Tibial nerve (tissue), 4 donors: ENCODE measurements around the gene CAPN12. TPM values are rescaled to one million over a fixed set of nuclear protein-coding genes. Genes with fewer than 3 reads are reported as not detected.
"Not testable (repeated sequence)": the region's sequence is repeated elsewhere in the genome, so short reads cannot be mapped to it uniquely, and the experiment has no call there.

Source experiments
- DNase-seq, 2 donors: peaks; one replicate each; pipeline ENCODE4 v3.0.0-alpha.2; 2019; ENCODE audit warnings: low spot score in 2 of 2
- H3K27ac ChIP-seq, 4 donors: fragments of 200-600 bp; sonication (generic) in 3 of 4; one replicate each; pipeline ENCODE4 v1.5.1; 2017 to 2019; ENCODE audit warnings: mild to moderate bottlenecking in 1 of 4
- H3K27me3 ChIP-seq, 2 donors: fragments of 200-600 bp; sonication (generic) in 1 of 2; one replicate each; pipeline versions ENCODE4 v1.5.1 to v1.6.0; 2017 to 2019
- H3K36me3 ChIP-seq, 3 donors: fragments of 200-600 bp; sonication (generic); one replicate each; pipeline ENCODE4 v1.5.1; 2018 to 2019
- H3K4me1 ChIP-seq, 4 donors: fragments of 200-600 bp; sonication (generic) in 3 of 4; one replicate each; pipeline ENCODE4 v1.5.1; 2017 to 2019
- H3K4me3 ChIP-seq, 4 donors: fragments of 200-600 bp; sonication (generic) in 3 of 4; one replicate each; pipeline ENCODE4 v1.5.1; 2017 to 2019; ENCODE audit warnings: mild to moderate bottlenecking in 1 of 4, moderate library complexity in 1 of 4
- H3K9me3 ChIP-seq, 4 donors: fragments of 200-600 bp; sonication (generic) in 3 of 4; one replicate each; pipeline ENCODE4 v1.5.1; 2017 to 2019
- CTCF ChIP-seq, 5 experiments: fragments of 200-600 bp in 3 of 5; fragments of 450-650 bp in 2 of 5; sonication (generic) in 3 of 5; IDR thresholded peaks; one replicate each; pipeline ENCODE4 v1.5.1; 2016 to 2019; ENCODE audit warnings: antibody characterized with exemption in 5 of 5, mild to moderate bottlenecking in 3 of 5, moderate library complexity in 2 of 5
- EP300 ChIP-seq, 2 donors: sonication (generic); formaldehyde crosslinking; IDR thresholded peaks; one replicate each; pipeline ENCODE4 v1.6.1; 2017; ENCODE audit warnings: antibody characterized with exemption in 2 of 2, mild to moderate bottlenecking in 1 of 2
- POLR2A ChIP-seq, 2 donors: fragments of 450-650 bp; IDR thresholded peaks; one replicate each; pipeline ENCODE4 v1.6.1; 2017; ENCODE audit warnings: antibody characterized with exemption in 2 of 2, mild to moderate bottlenecking in 2 of 2, moderate library complexity in 2 of 2
- WGBS, 2 donors: methylation state at CpG; one replicate each; pipeline ENCODE4 v1.1.5; 2018; 5-methylcytosine and 5-hydroxymethylcytosine counted together
- total RNA-seq, 4 donors: library from RNA; depleted of rRNA; stranded (reverse); fragments of >200 nt; gene quantifications; one replicate each; pipeline ENCODE4 v1.1.0, GENCODE V29; 2016

CAPN12 gene
- total RNA-seq, 4 donors from 2014 or later: 3.5 to 5.7 (median 4.8) TPM

- H3K27ac ChIP-seq: no peak overlapping the region
- peak in 1 of 2 donors; percentile 49 for DNase-seq
- no peak for TF ChIP-seq EP300 (IDR thresholded peaks at IDR 0.05)
- TF ChIP-seq POLR2A (IDR thresholded peaks at IDR 0.05): no peak
- TF ChIP-seq CTCF (IDR thresholded peaks at IDR 0.05): no peak
- H3K4me3 ChIP-seq: no peak overlapping the region
- no peaks in the 10 kb centered on the region for H3K27me3 ChIP-seq
- no peaks in the 10 kb centered on the region for H3K9me3 ChIP-seq
- H3K4me1 ChIP-seq: no peaks in the 10 kb centered on the region
- H3K36me3 ChIP-seq: no peaks in the 10 kb centered on the region
- WGBS, 2 donors: 46 to 48% methylated on average over 10 of the region's 10 CpGs
Measured at GRCh38 chr19:38759590-38760003, 15.3 kb upstream of the CAPN12 start.

DNA sequence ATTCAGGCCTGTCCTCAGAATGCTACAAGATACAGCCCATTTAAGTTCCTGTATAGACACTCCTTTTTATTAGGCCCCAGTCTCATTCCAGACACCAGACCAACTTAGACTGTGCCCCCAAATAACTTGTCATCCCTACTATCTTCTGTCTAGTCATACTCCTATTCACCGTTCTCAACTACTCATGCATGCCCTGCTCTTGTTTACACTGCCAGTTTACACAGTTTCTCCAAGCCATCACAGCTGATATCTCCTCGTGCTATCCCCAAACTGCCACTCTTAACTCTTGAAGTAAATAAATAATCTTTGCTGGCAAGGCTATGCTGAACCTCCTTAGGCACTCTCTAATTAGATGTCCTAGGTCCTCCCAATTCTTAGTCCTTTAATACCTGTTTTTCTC, 9.9 kb upstream of the CAPN12 start:
- not testable (repeated sequence) for H3K27ac ChIP-seq
- WGBS, 2 donors: 67 to 100% methylated on average over 1 to 2 of the region's 2 CpGs

DNA sequence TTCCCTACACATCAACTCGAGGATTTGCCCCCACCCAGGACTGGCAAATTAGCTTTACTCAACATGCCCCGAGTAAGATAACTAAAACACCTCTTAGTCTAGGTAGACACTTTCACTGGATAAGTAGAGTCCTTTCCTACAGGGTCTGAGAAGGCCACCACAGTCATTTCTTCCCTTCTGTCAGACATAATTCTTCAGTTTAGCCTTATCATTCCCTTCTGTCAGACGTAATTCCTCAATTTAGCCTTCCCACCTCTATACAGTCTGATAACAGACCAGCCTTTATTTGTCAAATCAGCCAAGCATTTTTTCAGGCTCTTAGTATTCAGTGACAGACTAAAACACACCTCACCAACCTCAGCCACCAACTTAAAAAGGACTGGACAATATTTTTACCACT, 9.5 kb upstream of the CAPN12 start:
- 69 to 81% methylated on average over 3 of the region's 3 CpGs for WGBS, 2 donors
- H3K9me3 ChIP-seq, H3K36me3 ChIP-seq, H3K4me1 ChIP-seq, H3K27ac ChIP-seq, DNase-seq, H3K27me3 ChIP-seq, H3K4me3 ChIP-seq: not testable (repeated sequence)

More for the DNA sequence above, 9.9 kb upstream of the CAPN12 start:
- H3K9me3 ChIP-seq, H3K4me3 ChIP-seq, H3K36me3 ChIP-seq, H3K4me1 ChIP-seq, H3K27me3 ChIP-seq, DNase-seq: not testable (repeated sequence)

- Histone ChIP-seq H3K27me3 (no peaks in the 10 kb centered on the region), H3K9me3 (no peaks in the 10 kb centered on the region), H3K27ac (no peak overlapping the region), H3K4me3 (no peak overlapping the region), H3K36me3 (no peaks in the 10 kb centered on the region), H3K4me1 (no peaks in the 10 kb centered on the region)
- DNase-seq: no peak
- WGBS, 2 donors: 80 to 83% methylated on average over 7 of the region's 7 CpGs
- TF ChIP-seq CTCF (IDR thresholded peaks at IDR 0.05): no peak
- no peak for TF ChIP-seq EP300 (IDR thresholded peaks at IDR 0.05)
- TF ChIP-seq POLR2A (IDR thresholded peaks at IDR 0.05): no peak
Measured at GRCh38 chr19:38745316-38745715, 1.0 kb upstream of the CAPN12 start.

GRCh38 chr19:38744874-38745273, 600 bp upstream of the CAPN12 start:
- no peaks in the 10 kb centered on the region for H3K27me3 ChIP-seq
- TF ChIP-seq CTCF (IDR thresholded peaks at IDR 0.05): no peak
- no peak for TF ChIP-seq POLR2A (IDR thresholded peaks at IDR 0.05)
- TF ChIP-seq EP300 (IDR thresholded peaks at IDR 0.05): no peak
- no peaks in the 10 kb centered on the region for H3K9me3 ChIP-seq
- WGBS, 2 donors: 86 to 87% methylated on average over 6 of the region's 6 CpGs
- H3K36me3 ChIP-seq: no peaks in the 10 kb centered on the region
- H3K4me3 ChIP-seq: no peak overlapping the region
- peaks cover 0 to 2% (median 0%) of the 10 kb centered on the region in 4 donors for H3K4me1 ChIP-seq
- no peak for DNase-seq
- H3K27ac ChIP-seq: no peak overlapping the region

DNA sequence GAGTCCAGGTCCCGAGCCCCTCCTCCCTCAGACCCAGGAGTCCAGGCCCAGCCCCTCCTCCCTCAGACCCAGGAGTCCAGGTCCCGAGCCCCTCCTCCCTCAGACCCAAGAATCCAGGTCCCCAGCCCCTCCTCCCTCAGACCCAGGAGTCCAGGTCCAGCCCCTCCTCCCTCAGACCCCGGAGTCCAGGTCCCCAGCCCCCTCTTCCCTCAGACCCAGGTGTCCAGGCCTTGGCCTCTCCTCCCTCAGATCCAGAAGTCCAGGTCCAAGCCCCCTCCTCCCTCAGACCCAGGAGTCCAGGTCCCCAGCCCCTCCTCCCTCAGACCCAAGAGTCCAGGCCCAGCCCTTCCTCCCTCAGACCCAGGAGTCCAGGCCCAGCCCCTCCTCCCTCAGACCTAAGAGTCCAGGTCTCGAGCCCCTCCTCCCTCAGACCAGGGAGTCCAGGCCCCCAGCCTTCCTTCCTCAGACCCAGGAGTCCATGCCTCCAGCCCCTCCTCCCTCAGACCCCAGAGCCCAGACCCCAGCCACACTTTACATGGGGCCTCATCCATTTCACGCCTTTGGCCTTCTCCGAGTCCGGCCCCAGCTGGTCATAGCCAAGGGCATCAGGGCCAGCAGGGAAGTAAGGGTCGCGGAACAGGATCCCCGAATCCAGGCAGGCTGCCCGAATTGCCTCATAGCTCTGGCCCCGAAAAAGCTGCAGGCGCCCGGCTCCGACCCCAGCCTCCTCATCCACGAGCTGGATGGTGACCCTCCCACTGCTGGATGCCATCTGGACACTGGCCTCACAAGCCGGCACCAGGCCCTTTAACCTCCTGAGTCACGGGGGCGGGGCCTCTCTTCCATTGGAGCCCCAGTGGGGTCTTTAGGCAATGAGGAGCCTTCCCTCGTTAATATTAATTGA, 628 bp downstream of the CAPN12 start:
- WGBS, 2 donors: 54 to 60% methylated on average over 18 to 19 of the region's 20 CpGs
- DNase-seq: no peak
- Histone ChIP-seq H3K9me3 (no peaks in the 10 kb centered on the region), H3K4me1 (peaks cover 0 to 6% (median 0%) of the 10 kb centered on the region in 4 donors), H3K27ac (no peak overlapping the region), H3K4me3 (no peak overlapping the region), H3K27me3 (no peaks in the 10 kb centered on the region), H3K36me3 (no peaks in the 10 kb centered on the region)
- TF ChIP-seq EP300 (IDR thresholded peaks at IDR 0.05) (no peak), CTCF (IDR thresholded peaks at IDR 0.05) (no peak), POLR2A (IDR thresholded peaks at IDR 0.05) (no peak)
